Astrocyte (in vitro differentiated cells and primary cell): Measurements from ENCODE around the gene PSMG4. TPM values are rescaled to one million over a fixed set of nuclear protein-coding genes. Genes with fewer than 3 reads are reported as not detected.

Source experiments
- DNase-seq: peaks from one replicate; pipeline ENCODE4 v3.0.0-alpha.2; 2010; ENCODE audit warnings: low read depth
- FAIRE-seq: peaks from 2 replicates; lab custom pipeline; 2011; peaks lifted over from hg19 to GRCh38; lab: Jason Lieb, UNC
- H2AFZ ChIP-seq: 2 replicates; pipeline ENCODE4 v1.6.0; 2012; ENCODE audit warnings: low read depth, low read length, inconsistent platforms
- H3K27ac ChIP-seq: 2 replicates; pipeline ENCODE4 v1.5.1; 2011; ENCODE audit warnings: low read depth, low read length, inconsistent platforms
- H3K27me3 ChIP-seq: 2 replicates; pipeline ENCODE4 v1.6.0; 2011; ENCODE audit warnings: low read length, inconsistent platforms; ENCODE audit not compliant: insufficient read depth
- H3K36me3 ChIP-seq: 2 replicates; pipeline ENCODE4 v1.5.1; 2011; ENCODE audit warnings: low read length, inconsistent platforms; ENCODE audit not compliant: insufficient read depth
- H3K4me1 ChIP-seq: 2 replicates; pipeline ENCODE4 v1.5.1; 2011; ENCODE audit warnings: low read length, inconsistent platforms; ENCODE audit not compliant: insufficient read depth
- H3K4me2 ChIP-seq: 2 replicates; pipeline ENCODE4 v1.6.0; 2012; ENCODE audit warnings: low read length, inconsistent platforms
- H3K4me3 ChIP-seq: 2 replicates; pipeline ENCODE4 v1.5.1; 2011; ENCODE audit warnings: low read depth, mild to moderate bottlenecking, low read length, inconsistent platforms; ENCODE audit not compliant: insufficient read depth
- H3K79me2 ChIP-seq: 2 replicates; pipeline ENCODE4 v1.6.0; 2012; ENCODE audit warnings: mild to moderate bottlenecking, low read length, inconsistent platforms; ENCODE audit not compliant: insufficient read depth
- H3K9ac ChIP-seq: 2 replicates; pipeline ENCODE4 v1.6.0; 2012; ENCODE audit warnings: mild to moderate bottlenecking, low read length, inconsistent platforms
- H3K9me3 ChIP-seq: 2 replicates; pipeline ENCODE4 v1.5.1; 2012; ENCODE audit warnings: low read depth, mild to moderate bottlenecking, low read length, inconsistent platforms; ENCODE audit not compliant: insufficient read depth
- H4K20me1 ChIP-seq: 2 replicates; pipeline ENCODE4 v1.6.0; 2012; ENCODE audit warnings: low read length, inconsistent platforms; ENCODE audit not compliant: insufficient read depth
- H3K27ac Mint-ChIP-seq: one replicate; pipeline ENCODE4 v1.8.0; 2021; ENCODE audit warnings: mild to moderate bottlenecking, mixed read lengths; ENCODE audit not compliant: unreplicated experiment
- H3K27me3 Mint-ChIP-seq: one replicate; pipeline ENCODE4 v1.8.0; 2021; ENCODE audit warnings: low read depth, mixed read lengths; ENCODE audit not compliant: unreplicated experiment
- H3K36me3 Mint-ChIP-seq: one replicate; pipeline ENCODE4 v1.8.0; 2021; ENCODE audit warnings: low read depth, mixed read lengths; ENCODE audit not compliant: unreplicated experiment
- H3K4me1 Mint-ChIP-seq: one replicate; pipeline ENCODE4 v1.8.0; 2021; ENCODE audit warnings: low read depth, mixed read lengths; ENCODE audit not compliant: unreplicated experiment
- H3K4me3 Mint-ChIP-seq: one replicate; pipeline ENCODE4 v1.8.0; 2021; ENCODE audit warnings: mild to moderate bottlenecking, moderate library complexity, mixed read lengths; ENCODE audit not compliant: unreplicated experiment
- H3K9me3 Mint-ChIP-seq: one replicate; pipeline ENCODE4 v1.8.0; 2021; ENCODE audit warnings: mild to moderate bottlenecking, mixed read lengths; ENCODE audit not compliant: unreplicated experiment
- EZH2 ChIP-seq: IDR thresholded peaks from 2 replicates; pipeline ENCODE4 v1.6.1; 2012; ENCODE audit warnings: mild to moderate bottlenecking, low read length, inconsistent platforms; ENCODE audit not compliant: insufficient read depth
- total RNA-seq: library from RNA; stranded (reverse); gene quantifications from 2 replicates; pipeline ENCODE4 v1.2.1, GENCODE V29; 2021
- TF ChIP-seq, protein P1 (sequence below): IDR thresholded peaks from 2 replicates; pipeline ENCODE4 v1.5.1; 2011; ENCODE audit warnings: low read depth, mild to moderate bottlenecking, inconsistent platforms, low read length, moderate library complexity; ENCODE audit not compliant: insufficient read depth

Gene PSMG4
- total RNA-seq, 1 donor from 2014 or later, result 23.4 TPM

DNA sequence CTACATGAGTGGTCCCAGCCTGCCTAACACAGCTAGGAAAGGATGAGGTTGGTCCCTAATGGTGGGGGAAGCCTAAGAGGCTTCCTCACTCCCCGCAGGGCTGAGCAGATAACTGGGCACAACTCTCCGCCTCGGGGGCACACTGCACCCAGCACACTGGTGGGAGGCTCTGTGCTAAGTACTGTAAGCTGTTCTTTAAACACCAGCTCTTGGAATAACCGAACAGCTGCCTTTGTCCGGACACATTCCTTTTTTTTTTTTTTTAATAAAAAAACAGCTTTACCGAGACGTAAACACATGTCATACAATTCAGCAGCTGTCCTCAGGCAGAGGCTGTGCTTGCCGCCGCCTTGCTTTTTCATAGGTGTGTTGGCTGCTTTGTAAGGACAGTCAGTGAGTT, 6.9 kb downstream of the PSMG4 start:
- H3K4me2 ChIP-seq, result no peak overlapping the region
- Mint-ChIP-seq H3K36me3 (peaks cover 4% of the 10 kb centered on the region), H3K4me3 (no peak overlapping the region), H3K27me3 (no peaks in the 10 kb centered on the region), H3K27ac (no peak overlapping the region), H3K9me3 (no peaks in the 10 kb centered on the region), H3K4me1 (peaks cover 12% of the 10 kb centered on the region)
- H3K36me3 ChIP-seq, result peaks cover 12% of the 10 kb centered on the region
- no peak overlapping the region for H3K4me3 ChIP-seq
- DNase-seq (no peak), FAIRE-seq (no peak)
- H2AFZ ChIP-seq, result no peak overlapping the region
- H3K27me3 ChIP-seq, result no peaks in the 10 kb centered on the region
- no peaks in the 10 kb centered on the region for H3K9me3 ChIP-seq
- peaks cover 74% of the 10 kb centered on the region for H4K20me1 ChIP-seq
- peaks cover 7% of the 10 kb centered on the region for H3K4me1 ChIP-seq
- peaks cover 72% of the 10 kb centered on the region for H3K79me2 ChIP-seq
- TF ChIP-seq, protein P1, sequence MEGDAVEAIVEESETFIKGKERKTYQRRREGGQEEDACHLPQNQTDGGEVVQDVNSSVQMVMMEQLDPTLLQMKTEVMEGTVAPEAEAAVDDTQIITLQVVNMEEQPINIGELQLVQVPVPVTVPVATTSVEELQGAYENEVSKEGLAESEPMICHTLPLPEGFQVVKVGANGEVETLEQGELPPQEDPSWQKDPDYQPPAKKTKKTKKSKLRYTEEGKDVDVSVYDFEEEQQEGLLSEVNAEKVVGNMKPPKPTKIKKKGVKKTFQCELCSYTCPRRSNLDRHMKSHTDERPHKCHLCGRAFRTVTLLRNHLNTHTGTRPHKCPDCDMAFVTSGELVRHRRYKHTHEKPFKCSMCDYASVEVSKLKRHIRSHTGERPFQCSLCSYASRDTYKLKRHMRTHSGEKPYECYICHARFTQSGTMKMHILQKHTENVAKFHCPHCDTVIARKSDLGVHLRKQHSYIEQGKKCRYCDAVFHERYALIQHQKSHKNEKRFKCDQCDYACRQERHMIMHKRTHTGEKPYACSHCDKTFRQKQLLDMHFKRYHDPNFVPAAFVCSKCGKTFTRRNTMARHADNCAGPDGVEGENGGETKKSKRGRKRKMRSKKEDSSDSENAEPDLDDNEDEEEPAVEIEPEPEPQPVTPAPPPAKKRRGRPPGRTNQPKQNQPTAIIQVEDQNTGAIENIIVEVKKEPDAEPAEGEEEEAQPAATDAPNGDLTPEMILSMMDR, result no peak
- no peak for TF ChIP-seq EZH2
- no peak overlapping the region for H3K27ac ChIP-seq
- H3K9ac ChIP-seq, result no peak overlapping the region

DNA sequence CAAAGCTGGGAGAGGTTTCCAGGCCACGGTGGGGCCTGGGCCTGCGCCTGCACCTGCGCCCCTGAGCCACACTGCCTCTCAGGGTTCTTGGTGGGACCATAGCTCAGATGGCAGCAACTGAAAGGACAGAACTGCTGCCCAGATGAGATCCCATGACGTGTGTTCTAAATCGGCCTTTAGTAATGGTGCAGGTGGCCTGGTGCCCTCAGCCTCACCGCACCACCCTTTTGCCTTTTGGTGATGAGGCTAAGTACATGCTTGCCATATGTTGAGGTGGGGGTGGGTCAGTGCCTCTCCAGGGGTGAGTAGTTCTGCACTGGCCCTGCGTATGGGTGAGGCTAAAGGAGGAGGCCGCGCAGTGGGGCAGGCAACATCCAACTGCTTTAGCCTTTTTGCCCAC, 7.4 kb downstream of the PSMG4 start:
- no peaks in the 10 kb centered on the region for H3K27me3 Mint-ChIP-seq
- TF ChIP-seq, protein P1, result no peak
- TF ChIP-seq EZH2, result no peak
- Histone ChIP-seq H3K4me2 (no peak overlapping the region), H3K9ac (no peak overlapping the region), H3K4me1 (peaks cover 2% of the 10 kb centered on the region), H3K27ac (no peak overlapping the region), H3K4me3 (no peak overlapping the region), H3K79me2 (peaks cover 72% of the 10 kb centered on the region), H4K20me1 (peaks cover 73% of the 10 kb centered on the region), H2AFZ (no peak overlapping the region), H3K9me3 (no peaks in the 10 kb centered on the region), H3K27me3 (no peaks in the 10 kb centered on the region), H3K36me3 (peaks cover 13% of the 10 kb centered on the region)
- H3K9me3 Mint-ChIP-seq, result no peaks in the 10 kb centered on the region
- no peak for DNase-seq
- peaks cover 7% of the 10 kb centered on the region for H3K36me3 Mint-ChIP-seq
- no peak overlapping the region for H3K4me3 Mint-ChIP-seq
- H3K27ac Mint-ChIP-seq, result no peak overlapping the region
- H3K4me1 Mint-ChIP-seq, result peaks cover 7% of the 10 kb centered on the region
- no peak for FAIRE-seq

DNA sequence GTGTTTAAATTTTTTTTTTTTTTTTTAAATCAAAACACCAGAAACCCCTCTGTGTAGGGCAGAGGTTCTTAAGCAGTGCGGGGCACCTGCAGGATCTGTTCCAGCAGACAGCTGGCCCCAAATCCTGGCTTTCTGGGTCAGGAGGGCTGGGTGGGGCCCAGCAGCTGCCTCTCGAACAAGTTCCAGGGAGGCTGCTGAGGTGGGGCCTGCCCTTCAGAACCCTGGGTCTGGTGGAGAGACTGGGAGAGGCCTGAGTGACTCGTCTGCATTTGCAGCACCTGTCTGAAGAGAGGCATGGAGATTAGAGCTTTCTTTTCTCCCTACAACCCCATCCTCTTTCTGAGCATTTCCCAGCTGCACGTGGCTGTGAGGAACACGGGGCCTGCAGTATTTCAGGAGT, 8.4 kb downstream of the PSMG4 start:
- no peaks in the 10 kb centered on the region for H3K4me1 ChIP-seq
- no peaks in the 10 kb centered on the region for H3K27me3 ChIP-seq
- H3K27ac Mint-ChIP-seq, result no peak overlapping the region
- H3K4me3 Mint-ChIP-seq, result no peak overlapping the region
- DNase-seq, result no peak
- peaks cover 13% of the 10 kb centered on the region for H3K36me3 Mint-ChIP-seq
- H3K79me2 ChIP-seq, result peaks cover 63% of the 10 kb centered on the region
- H3K27me3 Mint-ChIP-seq, result no peaks in the 10 kb centered on the region
- peaks cover 23% of the 10 kb centered on the region for H3K36me3 ChIP-seq
- H3K9me3 ChIP-seq, result no peaks in the 10 kb centered on the region
- H3K27ac ChIP-seq, result no peak overlapping the region
- no peak overlapping the region for H3K4me2 ChIP-seq
- TF ChIP-seq, protein P1, result no peak
- TF ChIP-seq EZH2, result no peak
- no peaks in the 10 kb centered on the region for H3K9me3 Mint-ChIP-seq
- peaks cover 71% of the 10 kb centered on the region for H4K20me1 ChIP-seq
- peaks cover 2% of the 10 kb centered on the region for H3K4me1 Mint-ChIP-seq
- FAIRE-seq, result no peak
- H2AFZ ChIP-seq, result no peak overlapping the region
- no peak overlapping the region for H3K4me3 ChIP-seq
- no peak overlapping the region for H3K9ac ChIP-seq
